ENCODE results near the gene DNMT1. TPM values are rescaled to one million over a fixed set of nuclear protein-coding genes. Genes with fewer than 3 reads are reported as not detected.

Gene DNMT1
- total RNA-seq, 1 experiment from 2014 or later, result 210 TPM

- TF ChIP-seq, protein P1, sequence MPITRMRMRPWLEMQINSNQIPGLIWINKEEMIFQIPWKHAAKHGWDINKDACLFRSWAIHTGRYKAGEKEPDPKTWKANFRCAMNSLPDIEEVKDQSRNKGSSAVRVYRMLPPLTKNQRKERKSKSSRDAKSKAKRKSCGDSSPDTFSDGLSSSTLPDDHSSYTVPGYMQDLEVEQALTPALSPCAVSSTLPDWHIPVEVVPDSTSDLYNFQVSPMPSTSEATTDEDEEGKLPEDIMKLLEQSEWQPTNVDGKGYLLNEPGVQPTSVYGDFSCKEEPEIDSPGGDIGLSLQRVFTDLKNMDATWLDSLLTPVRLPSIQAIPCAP (CRISPR knock-in tag; IDR thresholded peaks at IDR 0.05), result no peak
- TF ChIP-seq ATF1 (CRISPR knock-in tag; IDR thresholded peaks at IDR 0.05) (no peak), SMAD3 (CRISPR knock-in tag; IDR thresholded peaks at IDR 0.05; ENCODE audit: borderline replicate concordance) (no peak), TEAD1 (CRISPR knock-in tag; IDR thresholded peaks at IDR 0.05) (no peak), PRDM15 (CRISPR knock-in tag; IDR thresholded peaks at IDR 0.05) (no peak), AR (CRISPR knock-in tag; IDR thresholded peaks at IDR 0.05) (no peak)
Measured at GRCh38 chr19:10166046-10166445, 28.7 kb downstream of the DNMT1 start (continued).

DNA sequence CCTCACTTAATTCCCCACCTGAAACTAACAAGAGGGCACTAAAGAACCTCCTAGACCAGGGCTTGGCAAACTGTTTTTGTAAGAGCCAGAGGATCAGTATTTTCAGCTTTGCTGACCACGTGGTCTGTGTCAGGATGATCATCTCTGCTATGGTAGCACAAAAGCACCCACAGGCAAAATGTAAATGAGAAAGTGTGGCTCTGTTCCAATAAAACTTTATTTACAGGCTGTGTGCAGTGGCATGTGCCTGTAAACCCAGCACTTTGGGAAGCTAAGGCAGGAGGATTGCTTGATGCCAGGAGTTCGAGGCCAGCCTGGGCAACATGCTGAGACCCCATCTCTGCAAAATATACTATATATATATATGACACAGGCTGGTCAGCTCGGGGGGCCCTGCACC, 31.2 kb downstream of the DNMT1 start:
- no peaks in the 10 kb centered on the region for H3K27me3 Mint-ChIP-seq (ENCODE audit: low read depth)
- H3K9me3 Mint-ChIP-seq, result no peaks in the 10 kb centered on the region
- TF ChIP-seq ZNF263 (CRISPR knock-in tag; IDR thresholded peaks at IDR 0.05; ENCODE audit: low read depth) (no peak), GABPB1 (CRISPR knock-in tag; IDR thresholded peaks at IDR 0.05) (no peak), TEAD4 (CRISPR knock-in tag; IDR thresholded peaks at IDR 0.05) (no peak)
- TF ChIP-seq, protein P2, sequence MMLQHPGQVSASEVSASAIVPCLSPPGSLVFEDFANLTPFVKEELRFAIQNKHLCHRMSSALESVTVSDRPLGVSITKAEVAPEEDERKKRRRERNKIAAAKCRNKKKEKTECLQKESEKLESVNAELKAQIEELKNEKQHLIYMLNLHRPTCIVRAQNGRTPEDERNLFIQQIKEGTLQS (CRISPR knock-in tag; conservative IDR thresholded peaks at IDR 0.05), result no peak
- ChIA-PET CTCF (interaction anchor here (0.7 kb wide), 1 partner anchor 50 kb away, joined by 5 read pairs; no protein-coding TSS in a partner anchor), POLR2A (no interaction called here)
- no peak overlapping the region for H3K27ac Mint-ChIP-seq
- no peak for DNase-seq (ENCODE audit: low spot score)
- no peak overlapping the region for H3K4me3 Mint-ChIP-seq
- no peaks in the 10 kb centered on the region for H3K4me1 Mint-ChIP-seq
- H3K36me3 Mint-ChIP-seq, result peaks cover 67% of the 10 kb centered on the region
- no peak for ATAC-seq

GRCh38 chr19:10159610-10160009, 35.1 kb downstream of the DNMT1 start:
- DNase-seq (ENCODE audit: low spot score), result no peak
- CTCF ChIA-PET, result no interaction called here
- TF ChIP-seq, protein P3, sequence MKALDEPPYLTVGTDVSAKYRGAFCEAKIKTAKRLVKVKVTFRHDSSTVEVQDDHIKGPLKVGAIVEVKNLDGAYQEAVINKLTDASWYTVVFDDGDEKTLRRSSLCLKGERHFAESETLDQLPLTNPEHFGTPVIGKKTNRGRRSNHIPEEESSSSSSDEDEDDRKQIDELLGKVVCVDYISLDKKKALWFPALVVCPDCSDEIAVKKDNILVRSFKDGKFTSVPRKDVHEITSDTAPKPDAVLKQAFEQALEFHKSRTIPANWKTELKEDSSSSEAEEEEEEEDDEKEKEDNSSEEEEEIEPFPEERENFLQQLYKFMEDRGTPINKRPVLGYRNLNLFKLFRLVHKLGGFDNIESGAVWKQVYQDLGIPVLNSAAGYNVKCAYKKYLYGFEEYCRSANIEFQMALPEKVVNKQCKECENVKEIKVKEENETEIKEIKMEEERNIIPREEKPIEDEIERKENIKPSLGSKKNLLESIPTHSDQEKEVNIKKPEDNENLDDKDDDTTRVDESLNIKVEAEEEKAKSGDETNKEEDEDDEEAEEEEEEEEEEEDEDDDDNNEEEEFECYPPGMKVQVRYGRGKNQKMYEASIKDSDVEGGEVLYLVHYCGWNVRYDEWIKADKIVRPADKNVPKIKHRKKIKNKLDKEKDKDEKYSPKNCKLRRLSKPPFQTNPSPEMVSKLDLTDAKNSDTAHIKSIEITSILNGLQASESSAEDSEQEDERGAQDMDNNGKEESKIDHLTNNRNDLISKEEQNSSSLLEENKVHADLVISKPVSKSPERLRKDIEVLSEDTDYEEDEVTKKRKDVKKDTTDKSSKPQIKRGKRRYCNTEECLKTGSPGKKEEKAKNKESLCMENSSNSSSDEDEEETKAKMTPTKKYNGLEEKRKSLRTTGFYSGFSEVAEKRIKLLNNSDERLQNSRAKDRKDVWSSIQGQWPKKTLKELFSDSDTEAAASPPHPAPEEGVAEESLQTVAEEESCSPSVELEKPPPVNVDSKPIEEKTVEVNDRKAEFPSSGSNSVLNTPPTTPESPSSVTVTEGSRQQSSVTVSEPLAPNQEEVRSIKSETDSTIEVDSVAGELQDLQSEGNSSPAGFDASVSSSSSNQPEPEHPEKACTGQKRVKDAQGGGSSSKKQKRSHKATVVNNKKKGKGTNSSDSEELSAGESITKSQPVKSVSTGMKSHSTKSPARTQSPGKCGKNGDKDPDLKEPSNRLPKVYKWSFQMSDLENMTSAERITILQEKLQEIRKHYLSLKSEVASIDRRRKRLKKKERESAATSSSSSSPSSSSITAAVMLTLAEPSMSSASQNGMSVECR (CRISPR knock-in tag; IDR thresholded peaks at IDR 0.05; ENCODE audit: borderline replicate concordance), result no peak
- TF ChIP-seq MXD4 (CRISPR knock-in tag; IDR thresholded peaks at IDR 0.05; ENCODE audit: borderline replicate concordance) (no peak), FOXK1 (CRISPR knock-in tag; IDR thresholded peaks at IDR 0.05) (no peak), CBFB (CRISPR knock-in tag; IDR thresholded peaks at IDR 0.05; ENCODE audit: low read depth) (no peak), ETV6 (CRISPR knock-in tag; IDR thresholded peaks at IDR 0.05) (no peak), CTCF (IDR thresholded peaks at IDR 0.05) (no peak), JAZF1 (CRISPR knock-in tag; IDR thresholded peaks at IDR 0.05) (no peak)
- TF ChIP-seq, protein P2 (CRISPR knock-in tag; conservative IDR thresholded peaks at IDR 0.05), result no peak
- TF ChIP-seq, protein P4, sequence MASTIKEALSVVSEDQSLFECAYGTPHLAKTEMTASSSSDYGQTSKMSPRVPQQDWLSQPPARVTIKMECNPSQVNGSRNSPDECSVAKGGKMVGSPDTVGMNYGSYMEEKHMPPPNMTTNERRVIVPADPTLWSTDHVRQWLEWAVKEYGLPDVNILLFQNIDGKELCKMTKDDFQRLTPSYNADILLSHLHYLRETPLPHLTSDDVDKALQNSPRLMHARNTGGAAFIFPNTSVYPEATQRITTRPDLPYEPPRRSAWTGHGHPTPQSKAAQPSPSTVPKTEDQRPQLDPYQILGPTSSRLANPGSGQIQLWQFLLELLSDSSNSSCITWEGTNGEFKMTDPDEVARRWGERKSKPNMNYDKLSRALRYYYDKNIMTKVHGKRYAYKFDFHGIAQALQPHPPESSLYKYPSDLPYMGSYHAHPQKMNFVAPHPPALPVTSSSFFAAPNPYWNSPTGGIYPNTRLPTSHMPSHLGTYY (CRISPR knock-in tag; IDR thresholded peaks at IDR 0.05), result no peak

More at GRCh38 chr19:10159610-10160009, 35.1 kb downstream of the DNMT1 start:
- Mint-ChIP-seq H3K27me3 (ENCODE audit: low read depth) (no peaks in the 10 kb centered on the region), H3K27ac (no peak overlapping the region), H3K4me3 (no peak overlapping the region), H3K36me3 (peaks cover 79% of the 10 kb centered on the region), H3K9me3 (no peaks in the 10 kb centered on the region), H3K4me1 (no peaks in the 10 kb centered on the region)
- POLR2A ChIA-PET, result no interaction called here
- ATAC-seq, result no peak

Data from WTC11 (cell line).